ENCODE measurements around the gene HPX.
"Not testable (repeated sequence)": the region's sequence is repeated elsewhere in the genome, so short reads cannot be mapped to it uniquely, and the experiment has no call there.

DNA sequence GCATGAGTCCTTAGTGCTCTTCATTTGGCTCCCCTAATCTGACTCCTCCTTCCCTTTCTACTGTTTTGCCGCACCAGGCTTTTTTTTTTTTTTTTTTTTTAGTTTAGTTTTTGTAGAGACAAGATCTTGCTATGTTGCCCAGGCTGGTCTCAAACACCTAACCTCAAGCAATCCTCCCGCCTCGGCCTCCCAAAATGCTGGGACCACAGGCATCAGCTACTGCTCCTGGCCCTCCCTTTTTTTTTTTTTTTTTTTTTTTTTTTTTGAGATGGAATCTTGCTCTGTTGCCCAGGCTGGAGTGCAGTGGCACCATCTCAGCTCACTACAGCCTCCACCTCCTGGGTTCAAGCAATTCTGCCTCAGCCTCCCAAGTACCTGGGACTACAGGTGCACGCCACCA, 48.5 kb downstream of the HPX start:
- TF ChIP-seq POLR2A (IDR thresholded peaks at IDR 0.05; ENCODE audit: extremely low read depth, insufficient read length) = not testable (repeated sequence)
- TF ChIP-seq, protein P1, sequence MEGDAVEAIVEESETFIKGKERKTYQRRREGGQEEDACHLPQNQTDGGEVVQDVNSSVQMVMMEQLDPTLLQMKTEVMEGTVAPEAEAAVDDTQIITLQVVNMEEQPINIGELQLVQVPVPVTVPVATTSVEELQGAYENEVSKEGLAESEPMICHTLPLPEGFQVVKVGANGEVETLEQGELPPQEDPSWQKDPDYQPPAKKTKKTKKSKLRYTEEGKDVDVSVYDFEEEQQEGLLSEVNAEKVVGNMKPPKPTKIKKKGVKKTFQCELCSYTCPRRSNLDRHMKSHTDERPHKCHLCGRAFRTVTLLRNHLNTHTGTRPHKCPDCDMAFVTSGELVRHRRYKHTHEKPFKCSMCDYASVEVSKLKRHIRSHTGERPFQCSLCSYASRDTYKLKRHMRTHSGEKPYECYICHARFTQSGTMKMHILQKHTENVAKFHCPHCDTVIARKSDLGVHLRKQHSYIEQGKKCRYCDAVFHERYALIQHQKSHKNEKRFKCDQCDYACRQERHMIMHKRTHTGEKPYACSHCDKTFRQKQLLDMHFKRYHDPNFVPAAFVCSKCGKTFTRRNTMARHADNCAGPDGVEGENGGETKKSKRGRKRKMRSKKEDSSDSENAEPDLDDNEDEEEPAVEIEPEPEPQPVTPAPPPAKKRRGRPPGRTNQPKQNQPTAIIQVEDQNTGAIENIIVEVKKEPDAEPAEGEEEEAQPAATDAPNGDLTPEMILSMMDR (IDR thresholded peaks at IDR 0.05; ENCODE audit: low read depth, low read length) = not testable (repeated sequence)
